ENCODE measurements around the gene SSBP4. TPM values are rescaled to one million over a fixed set of nuclear protein-coding genes. Genes with fewer than 3 reads are reported as not detected.

Gene SSBP4
- total and polyA plus RNA-seq, 2 experiments from 2014 or later: 72.6 to 156 TPM

DNA sequence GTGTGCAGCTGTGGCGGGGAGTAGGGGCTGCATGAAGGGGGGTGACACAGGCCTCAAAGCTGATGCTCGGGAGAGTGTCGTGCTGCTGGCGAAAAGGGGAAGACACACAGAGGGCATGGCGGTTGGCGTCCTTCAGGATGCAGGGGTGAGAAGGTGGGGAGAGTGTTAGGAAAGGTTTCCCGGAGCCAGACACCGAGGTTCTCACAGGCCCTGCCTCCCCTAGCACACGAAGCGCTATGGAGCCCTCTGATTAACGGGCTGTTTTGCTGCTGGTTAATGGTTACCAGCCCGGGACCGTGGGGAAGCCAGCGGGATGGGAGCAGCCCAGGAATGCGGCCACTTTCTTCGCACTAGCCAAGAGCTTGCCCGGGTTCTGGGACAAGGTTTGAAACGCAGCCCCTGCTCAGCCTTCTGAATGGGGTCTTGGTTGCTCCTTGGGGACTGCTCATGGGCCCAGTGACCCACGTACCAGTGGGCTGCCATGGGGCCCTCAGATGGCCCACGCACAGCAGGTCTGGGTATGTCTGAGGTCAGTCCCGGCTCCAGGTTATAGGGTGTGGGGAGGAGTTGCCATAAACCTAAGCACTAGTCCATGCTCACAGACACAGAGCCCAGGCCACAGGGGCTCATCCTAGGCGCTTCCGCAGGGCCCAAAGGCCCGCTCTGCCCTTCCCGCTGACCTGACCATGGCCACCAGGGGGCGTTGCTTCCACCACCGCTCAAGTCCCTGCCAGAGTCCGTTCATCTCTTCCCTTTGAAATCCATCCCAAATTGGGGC lies 50.1 kb downstream of the SSBP4 start:
- WGBS (ENCODE audit: low lambda C conversion rate, missing lambda C conversion rate): 49% methylated on average over 27 of the region's 28 CpGs
- H3K36me3 ChIP-seq (replicated peaks; ENCODE audit: insufficient read depth, low read depth): no peaks in the 10 kb centered on the region
- peak; percentile 79 for DNase-seq (ENCODE audit: low spot score)
- H3K4me1 ChIP-seq (ENCODE audit: insufficient read depth): peaks cover 22% of the 10 kb centered on the region
- H3K9me3 ChIP-seq (ENCODE audit: low read depth): no peaks in the 10 kb centered on the region
- TF ChIP-seq, protein P1, sequence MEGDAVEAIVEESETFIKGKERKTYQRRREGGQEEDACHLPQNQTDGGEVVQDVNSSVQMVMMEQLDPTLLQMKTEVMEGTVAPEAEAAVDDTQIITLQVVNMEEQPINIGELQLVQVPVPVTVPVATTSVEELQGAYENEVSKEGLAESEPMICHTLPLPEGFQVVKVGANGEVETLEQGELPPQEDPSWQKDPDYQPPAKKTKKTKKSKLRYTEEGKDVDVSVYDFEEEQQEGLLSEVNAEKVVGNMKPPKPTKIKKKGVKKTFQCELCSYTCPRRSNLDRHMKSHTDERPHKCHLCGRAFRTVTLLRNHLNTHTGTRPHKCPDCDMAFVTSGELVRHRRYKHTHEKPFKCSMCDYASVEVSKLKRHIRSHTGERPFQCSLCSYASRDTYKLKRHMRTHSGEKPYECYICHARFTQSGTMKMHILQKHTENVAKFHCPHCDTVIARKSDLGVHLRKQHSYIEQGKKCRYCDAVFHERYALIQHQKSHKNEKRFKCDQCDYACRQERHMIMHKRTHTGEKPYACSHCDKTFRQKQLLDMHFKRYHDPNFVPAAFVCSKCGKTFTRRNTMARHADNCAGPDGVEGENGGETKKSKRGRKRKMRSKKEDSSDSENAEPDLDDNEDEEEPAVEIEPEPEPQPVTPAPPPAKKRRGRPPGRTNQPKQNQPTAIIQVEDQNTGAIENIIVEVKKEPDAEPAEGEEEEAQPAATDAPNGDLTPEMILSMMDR (IDR thresholded peaks at IDR 0.05; ENCODE audit: poor library complexity): peak; percentile 73
- TF ChIP-seq EZH2phosphoT487 (IDR thresholded peaks at IDR 0.05; ENCODE audit: low read depth, severe bottlenecking, unreplicated experiment): no peak
- no peak for TF ChIP-seq EZH2 (IDR thresholded peaks at IDR 0.05; ENCODE audit: borderline replicate concordance)
- H2AFZ ChIP-seq: no peak overlapping the region
- H3K27me3 ChIP-seq: no peaks in the 10 kb centered on the region
- peak overlapping the region; percentile 72 for H3K4me2 ChIP-seq
- no peaks in the 10 kb centered on the region for H3K9me2 ChIP-seq (replicated peaks; ENCODE audit: insufficient read depth)
- peak overlapping the region; percentile 75 for H3K27ac ChIP-seq
- peaks cover 38% of the 10 kb centered on the region for H3K79me2 ChIP-seq
- no peak overlapping the region for H3K4me3 ChIP-seq
- peaks cover 25% of the 10 kb centered on the region for H4K20me1 ChIP-seq (ENCODE audit: insufficient read depth, poor library complexity, severe bottlenecking)

DNA sequence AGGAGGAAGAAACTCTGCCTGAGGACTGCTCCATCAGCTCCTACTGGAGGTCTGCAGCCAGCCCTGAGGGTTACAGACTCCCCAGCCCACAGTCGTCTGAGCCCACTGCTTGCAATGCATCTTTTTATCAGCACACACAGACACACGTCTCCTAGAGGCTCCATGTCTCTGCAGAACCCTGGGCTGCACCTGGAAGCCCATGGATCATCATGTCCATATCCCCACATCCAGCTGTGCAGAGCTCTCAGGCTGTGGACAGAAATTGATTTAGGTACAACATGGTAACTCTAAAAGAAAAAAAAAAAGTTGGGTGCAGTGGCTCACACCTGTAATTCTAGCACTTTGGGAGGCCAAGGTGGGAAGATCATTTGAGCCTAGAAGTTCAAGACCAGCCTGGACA lies 51.6 kb downstream of the SSBP4 start:
- H4K20me1 ChIP-seq (ENCODE audit: insufficient read depth, poor library complexity, severe bottlenecking): peaks cover 38% of the 10 kb centered on the region
- no peak overlapping the region for H2AFZ ChIP-seq
- no peaks in the 10 kb centered on the region for H3K36me3 ChIP-seq (replicated peaks; ENCODE audit: insufficient read depth, low read depth)
- WGBS (ENCODE audit: low lambda C conversion rate, missing lambda C conversion rate): 39% methylated on average over 2 of the region's 2 CpGs
- no peaks in the 10 kb centered on the region for H3K27me3 ChIP-seq
- no peak for DNase-seq (ENCODE audit: low spot score)
- H3K4me2 ChIP-seq: no peak overlapping the region
- no peak overlapping the region for H3K27ac ChIP-seq
- H3K79me2 ChIP-seq: peaks cover 53% of the 10 kb centered on the region
- no peak overlapping the region for H3K4me3 ChIP-seq
- TF ChIP-seq, protein P1 (IDR thresholded peaks at IDR 0.05; ENCODE audit: poor library complexity): no peak
- no peak for TF ChIP-seq EZH2 (IDR thresholded peaks at IDR 0.05; ENCODE audit: borderline replicate concordance)
- H3K9me2 ChIP-seq (replicated peaks; ENCODE audit: insufficient read depth): no peaks in the 10 kb centered on the region
- H3K9me3 ChIP-seq (ENCODE audit: low read depth): no peaks in the 10 kb centered on the region
- peaks cover 16% of the 10 kb centered on the region for H3K4me1 ChIP-seq (ENCODE audit: insufficient read depth)

DNA sequence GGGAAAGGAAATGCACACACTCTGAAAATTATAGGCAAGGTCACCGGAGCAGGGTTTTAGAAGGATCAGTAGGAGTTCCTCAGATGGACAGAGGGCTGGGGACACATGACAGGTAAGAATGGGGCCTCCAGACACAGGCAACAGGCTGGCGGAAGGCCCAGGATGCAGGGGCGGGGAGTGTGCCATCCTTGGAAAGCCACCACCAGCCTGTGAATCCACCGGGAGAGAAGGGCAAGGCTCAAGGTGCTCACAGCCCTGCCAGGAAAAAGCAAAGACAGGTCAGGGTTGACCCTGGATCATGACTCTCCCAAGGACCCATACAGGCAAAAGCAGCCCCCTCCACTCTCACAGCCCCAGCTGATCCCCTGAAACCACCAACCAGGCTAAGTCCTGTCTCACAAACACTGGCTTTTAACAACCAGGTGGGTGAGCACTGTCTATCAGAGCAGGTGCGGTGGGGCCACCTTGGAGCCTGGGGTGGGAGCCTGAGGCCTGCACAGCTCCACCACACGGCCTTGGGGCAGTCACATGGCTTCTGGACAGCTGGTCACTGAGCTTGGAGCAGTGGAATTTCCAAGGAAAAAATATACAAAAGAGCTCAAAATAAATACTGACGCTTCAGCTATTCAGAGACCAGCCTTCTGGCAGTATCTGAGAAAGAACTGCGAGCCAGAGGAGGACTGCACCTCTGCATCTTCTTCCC lies 54.0 kb downstream of the SSBP4 start:
- Histone ChIP-seq H3K9me3 (ENCODE audit: low read depth) (no peaks in the 10 kb centered on the region), H3K9me2 (replicated peaks; ENCODE audit: insufficient read depth) (no peaks in the 10 kb centered on the region), H3K4me2 (no peak overlapping the region), H4K20me1 (ENCODE audit: insufficient read depth, poor library complexity, severe bottlenecking) (peaks cover 48% of the 10 kb centered on the region), H3K4me1 (ENCODE audit: insufficient read depth) (peaks cover 16% of the 10 kb centered on the region), H3K4me3 (no peak overlapping the region), H3K27me3 (no peaks in the 10 kb centered on the region), H3K36me3 (replicated peaks; ENCODE audit: insufficient read depth, low read depth) (no peaks in the 10 kb centered on the region), H2AFZ (no peak overlapping the region), H3K27ac (no peak overlapping the region), H3K79me2 (peaks cover 61% of the 10 kb centered on the region)
- DNase-seq (ENCODE audit: low spot score): no peak
- TF ChIP-seq, protein P1 (IDR thresholded peaks at IDR 0.05; ENCODE audit: poor library complexity): no peak
- no peak for TF ChIP-seq EZH2phosphoT487 (IDR thresholded peaks at IDR 0.05; ENCODE audit: low read depth, severe bottlenecking, unreplicated experiment)
- no peak for TF ChIP-seq EZH2 (IDR thresholded peaks at IDR 0.05; ENCODE audit: borderline replicate concordance)
- WGBS (ENCODE audit: low lambda C conversion rate, missing lambda C conversion rate): 89% methylated on average over 8 of the region's 8 CpGs

Measured in hepatocyte (in vitro differentiated cells).